GM12878 (cell line): Measurements from ENCODE around the gene SLCO4A1. TPM values are rescaled to one million over a fixed set of nuclear protein-coding genes. Genes with fewer than 3 reads are reported as not detected.

ENCODE experiments used
- ATAC-seq: fragments of 200-7000 bp; cut with Tn5 transposase; 3 replicates; pipeline ENCODE4 v1.9.1; 2020; ENCODE audit warnings: mild to moderate bottlenecking, moderate library complexity
- BruUV-seq: library from RNA; stranded (reverse); fragments of 400-500 nt; replicated peaks from 2 replicates; lab custom pipeline; 2021; lab: Mats Ljungman, UMichigan
- CTCF ChIA-PET: fragments of 300-600 bp; sonication (Branson Sonifier 250); formaldehyde crosslinking; extraction: SDS; loops from one replicate; lab custom pipeline; 2021; ENCODE audit warnings: inconsistent platforms; lab: Yijun Ruan, JAX
- POLR2A ChIA-PET: fragments of 350-600 bp; formaldehyde crosslinking; extraction: SDS; loops from one replicate; lab custom pipeline; 2021; ENCODE audit warnings: inconsistent platforms; lab: Charles Lee
- RAD21 ChIA-PET: fragments of 300-600 bp; sonication (Branson Sonifier 250); formaldehyde crosslinking; loops from one replicate; lab custom pipeline; 2023; ENCODE audit warnings: antibody characterized with exemption; ENCODE audit not compliant: unreplicated experiment; lab: Charles Lee
- SMC1A ChIA-PET: fragments of 300-600 bp; sonication (Branson Sonifier 250); formaldehyde crosslinking; loops from one replicate; lab custom pipeline; 2023; ENCODE audit not compliant: unreplicated experiment, uncharacterized antibody; lab: Charles Lee
- DNase-seq: peaks from one replicate; pipeline ENCODE4 v3.0.0-alpha.2; 2011; ENCODE audit warnings: low read depth, low spot score
- FAIRE-seq: peaks from 3 replicates; lab custom pipeline; 2011; peaks lifted over from hg19 to GRCh38; lab: Jason Lieb, UNC
- H2AFZ ChIP-seq: 2 replicates; pipeline ENCODE4 v1.6.0; 2011; ENCODE audit warnings: low read depth, low read length, control low read depth; ENCODE audit not compliant: control insufficient read depth
- H3K27ac ChIP-seq: 2 replicates; pipeline ENCODE4 v1.5.1; 2011; ENCODE audit warnings: control low read depth; ENCODE audit not compliant: control insufficient read depth, insufficient read depth
- H3K27me3 ChIP-seq, 2 experiments: replicated peaks in 1 of 2; 2 replicates each; pipeline versions ENCODE4 v1.6.0 to v1.6.1; 2011; ENCODE audit warnings: low read length in 1 of 2; ENCODE audit not compliant: control insufficient read depth in 2 of 2, insufficient read depth in 2 of 2
- H3K36me3 ChIP-seq, 2 experiments: 2 replicates each; pipeline ENCODE4 v1.5.1; 2011; ENCODE audit warnings: low read length in 1 of 2; ENCODE audit not compliant: control insufficient read depth in 2 of 2, insufficient read depth in 2 of 2
- H3K4me1 ChIP-seq: 2 replicates; pipeline ENCODE4 v1.6.1; 2011; ENCODE audit warnings: mild to moderate bottlenecking, low read length, moderate library complexity, mixed read lengths; ENCODE audit not compliant: control insufficient read depth, insufficient read depth
- H3K4me2 ChIP-seq: 2 replicates; pipeline ENCODE4 v1.6.0; 2011; ENCODE audit warnings: control low read depth; ENCODE audit not compliant: control insufficient read depth, insufficient read depth
- H3K4me3 ChIP-seq: fragments of 200-600 bp; sonication (generic); 2 replicates; pipeline ENCODE4 v1.5.1; 2016
- H3K79me2 ChIP-seq: 2 replicates; pipeline ENCODE4 v1.6.0; 2011; ENCODE audit warnings: low read length; ENCODE audit not compliant: control insufficient read depth, insufficient read depth
- H3K9ac ChIP-seq: 2 replicates; pipeline ENCODE4 v1.8.0; 2011; ENCODE audit warnings: low read length, control low read depth, mixed read lengths; ENCODE audit not compliant: control insufficient read depth, insufficient read depth
- H3K9me3 ChIP-seq: replicated peaks from 3 replicates; pipeline ENCODE4 v1.5.1; 2011; ENCODE audit warnings: mild to moderate bottlenecking, low read length; ENCODE audit not compliant: control insufficient read depth, insufficient read depth
- H4K20me1 ChIP-seq: 2 replicates; pipeline ENCODE4 v1.6.0; 2011; ENCODE audit not compliant: control insufficient read depth, insufficient read depth
- BACH1 ChIP-seq: fragments of 450-650 bp; IDR thresholded peaks from 2 replicates; pipeline ENCODE4 v1.6.1; 2017; ENCODE audit warnings: mild to moderate bottlenecking, borderline replicate concordance
- PBX3 ChIP-seq: IDR thresholded peaks from 2 replicates; pipeline ENCODE4 v1.6.1; 2011; ENCODE audit warnings: mild to moderate bottlenecking, low read depth, low read length, moderate library complexity; ENCODE audit not compliant: insufficient replicate concordance
- RELA ChIP-seq: fragments of 450-650 bp; IDR thresholded peaks from 2 replicates; pipeline ENCODE4 v1.8.0; 2014; ENCODE audit warnings: borderline replicate concordance; ENCODE audit not compliant: partially characterized antibody
- SPI1 ChIP-seq: IDR thresholded peaks from 2 replicates; pipeline ENCODE4 v1.6.1; 2011; ENCODE audit warnings: low read depth, mild to moderate bottlenecking, low read length, moderate library complexity, borderline replicate concordance; ENCODE audit not compliant: insufficient read depth
- WGBS: methylation state at CpG from one replicate; pipeline ENCODE4 v1.1.6; 2016; ENCODE audit warnings: low lambda C conversion rate; ENCODE audit not compliant: insufficient replicate concordance, insufficient coverage; ENCODE audit errors: missing lambda C conversion rate; 5-methylcytosine and 5-hydroxymethylcytosine counted together
- in situ Hi-C: fragments of 300-500 bp; cut with MboI; formaldehyde crosslinking; loops from 9 replicates; pipeline ENCODE4 v1.14.3; 2018; ENCODE audit warnings: mixed read lengths
- intact Hi-C: fragments of 100-400 bp; cut with micrococcal nuclease; formaldehyde crosslinking; loops from one replicate; pipeline ENCODE4 v1.14.2; 2022; ENCODE audit not compliant: unreplicated experiment
- polyA plus RNA-seq, 11 experiments: library from polyadenylated mRNA; depleted of rRNA in 4 of 11; unstranded in 6 of 11; stranded (reverse) in 5 of 11; fragments of >200 nt; fragmentation: Nextera tagmentation in 4 of 11; fragmentation: Illumina TruSeq in 1 of 11; extraction: Ambion mirVana in 4 of 11; extraction: Trizol in 1 of 11; gene quantifications; 1 replicate in 1 of 11; 2 replicates in 10 of 11; pipeline versions ENCODE4 v1.2.1 to v1.2.3, GENCODE V29; 2011 to 2016; ENCODE audit warnings: inconsistent platforms in 2 of 11, missing spikeins in 2 of 11, low read depth in 1 of 11
- total RNA-seq, 4 experiments: library from RNA; depleted of rRNA in 3 of 4; stranded (reverse); fragments of >200 nt in 3 of 4; fragmentation: Illumina TruSeq in 1 of 4; extraction: Trizol in 1 of 4; gene quantifications; 2 replicates each; pipeline versions ENCODE4 v1.2.1 to v1.2.3, GENCODE V29; 2013 to 2021
- TF ChIP-seq, protein P1 (sequence below): fragments of 450-650 bp; formaldehyde crosslinking; IDR thresholded peaks from 2 replicates; pipeline ENCODE4 v1.4.0; 2022; ENCODE audit warnings: mild to moderate bottlenecking, moderate library complexity

Gene SLCO4A1
- total and polyA plus RNA-seq, 10 of the 15 experiments (the other 5 are each of a cell fraction or from before 2014, with no cell fraction given) = 2.1 to 30.7 (median 12.0) TPM

GRCh38 chr20:62685781-62686555, 43.7 kb downstream of the SLCO4A1 start:
- SMC1A ChIA-PET = interaction anchor here (1.1 kb wide), 1 partner anchor 49 kb away, joined by 5 read pairs; no protein-coding TSS in a partner anchor
- Histone ChIP-seq H3K27ac (no peak overlapping the region), H3K4me1 (no peaks in the 10 kb centered on the region), H3K9me3 (no peaks in the 10 kb centered on the region), H3K27me3 (no peaks in the 10 kb centered on the region; a peak in 2 of 4 replicates), H3K36me3 (no peaks in the 10 kb centered on the region), H3K4me3 (no peak overlapping the region), H3K79me2 (no peaks in the 10 kb centered on the region), H3K4me2 (no peak overlapping the region), H2AFZ (no peak overlapping the region), H4K20me1 (no peaks in the 10 kb centered on the region), H3K9ac (no peak overlapping the region)
- no TSS peak for BruUV-seq
- TF ChIP-seq RELA (no peak), BACH1 (no peak), SPI1 (0 out of 2 replicates have a peak, but pooled peaks have one; percentile 4), PBX3 (no peak)
- TF ChIP-seq, protein P1, sequence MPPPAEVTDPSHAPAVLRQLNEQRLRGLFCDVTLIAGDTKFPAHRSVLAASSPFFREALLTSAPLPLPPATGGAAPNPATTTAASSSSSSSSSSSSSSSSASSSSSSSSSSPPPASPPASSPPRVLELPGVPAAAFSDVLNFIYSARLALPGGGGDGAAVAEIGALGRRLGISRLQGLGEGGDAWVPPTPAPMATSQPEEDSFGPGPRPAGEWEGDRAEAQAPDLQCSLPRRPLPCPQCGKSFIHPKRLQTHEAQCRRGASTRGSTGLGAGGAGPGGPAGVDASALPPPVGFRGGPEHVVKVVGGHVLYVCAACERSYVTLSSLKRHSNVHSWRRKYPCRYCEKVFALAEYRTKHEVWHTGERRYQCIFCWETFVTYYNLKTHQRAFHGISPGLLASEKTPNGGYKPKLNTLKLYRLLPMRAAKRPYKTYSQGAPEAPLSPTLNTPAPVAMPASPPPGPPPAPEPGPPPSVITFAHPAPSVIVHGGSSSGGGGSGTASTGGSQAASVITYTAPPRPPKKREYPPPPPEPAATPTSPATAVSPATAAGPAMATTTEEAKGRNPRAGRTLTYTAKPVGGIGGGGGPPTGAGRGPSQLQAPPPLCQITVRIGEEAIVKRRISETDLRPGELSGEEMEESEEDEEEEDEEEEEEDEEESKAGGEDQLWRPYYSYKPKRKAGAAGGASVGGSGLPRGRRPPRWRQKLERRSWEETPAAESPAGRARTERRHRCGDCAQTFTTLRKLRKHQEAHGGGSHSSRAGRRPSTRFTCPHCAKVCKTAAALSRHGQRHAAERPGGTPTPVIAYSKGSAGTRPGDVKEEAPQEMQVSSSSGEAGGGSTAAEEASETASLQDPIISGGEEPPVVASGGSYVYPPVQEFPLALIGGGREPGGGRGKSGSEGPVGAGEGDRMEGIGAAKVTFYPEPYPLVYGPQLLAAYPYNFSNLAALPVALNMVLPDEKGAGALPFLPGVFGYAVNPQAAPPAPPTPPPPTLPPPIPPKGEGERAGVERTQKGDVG (CRISPR knock-in tag) = no peak
- intact Hi-C loops = no loop called here
- ATAC-seq (no peak), FAIRE-seq (no peak), DNase-seq (no peak)
- in situ Hi-C loops = no loop called here
- WGBS = 15% methylated on average over 27 of the region's 27 CpGs
- POLR2A ChIA-PET = interaction anchor here (0.6 kb wide), 1 partner anchor 514 kb away, joined by 4 read pairs; no protein-coding TSS in a partner anchor
- RAD21 ChIA-PET = no interaction called here
- CTCF ChIA-PET = no interaction called here
